ENCODE measurements around the gene CNTNAP1. TPM values are rescaled to one million over a fixed set of nuclear protein-coding genes. Genes with fewer than 3 reads are reported as not detected.

Gene CNTNAP1
- total RNA-seq, 1 experiment from 2014 or later = 4.6 TPM

GRCh38 chr17:42670789-42671657 is 11.3 kb upstream of the CNTNAP1 start:
- intact Hi-C loops (cut with micrococcal nuclease) = no loop called here
- Histone ChIP-seq H3K9ac (ENCODE audit: low read length) (no peak overlapping the region), H3K4me1 (ENCODE audit: insufficient read depth, low read length) (peaks cover 25% of the 10 kb centered on the region)

GRCh38 chr17:42672038-42672437 is 10.3 kb upstream of the CNTNAP1 start:
- Histone ChIP-seq H4K20me1 (ENCODE audit: low read length) (0 out of 2 replicates have a peak, but pooled peaks cover 4% of the 10 kb centered on the region), H3K4me1 (ENCODE audit: insufficient read depth, low read length) (peaks cover 21% of the 10 kb centered on the region), H3K27ac (ENCODE audit: low read length) (no peak overlapping the region), H3K27me3 (ENCODE audit: low read length) (no peaks in the 10 kb centered on the region), H3F3A (ENCODE audit: low read length, unreplicated experiment) (no peaks in the 10 kb centered on the region), H3K4me3 (ENCODE audit: low read length) (no peak overlapping the region), H3K36me3 (ENCODE audit: low read depth, low read length) (no peaks in the 10 kb centered on the region), H3K9me2 (replicated peaks; ENCODE audit: low read length) (no peaks in the 10 kb centered on the region), H3K4me2 (ENCODE audit: low read length) (no peak overlapping the region), H2AFZ (ENCODE audit: low read length) (no peak overlapping the region), H3K9ac (ENCODE audit: low read length) (no peak overlapping the region), H3K79me2 (ENCODE audit: low read length) (peaks cover 26% of the 10 kb centered on the region), H3K9me3 (ENCODE audit: low read length) (no peaks in the 10 kb centered on the region)
- no peak for ATAC-seq
- no peak for TF ChIP-seq EZH2phosphoT487 (IDR thresholded peaks at IDR 0.05; ENCODE audit: borderline replicate concordance, low read length)
- CTCF ChIA-PET = interaction anchor here (1.0 kb wide), 1 partner anchor 93 kb away, joined by 3 read pairs; no protein-coding TSS in a partner anchor
- POLR2A ChIA-PET (ENCODE audit: unreplicated experiment) = no interaction called here
- BruUV-seq (replicated peaks) = no TSS peak
- intact Hi-C loops (cut with micrococcal nuclease) = no loop called here
- no peak for DNase-seq

More at GRCh38 chr17:42670789-42671657, 11.3 kb upstream of the CNTNAP1 start:
- Histone ChIP-seq H3K4me3 (ENCODE audit: low read length) (no peak overlapping the region), H3K79me2 (ENCODE audit: low read length) (peaks cover 19% of the 10 kb centered on the region), H3K4me2 (ENCODE audit: low read length) (no peak overlapping the region), H3K9me3 (ENCODE audit: low read length) (no peaks in the 10 kb centered on the region), H3K27me3 (ENCODE audit: low read length) (no peaks in the 10 kb centered on the region), H3K9me2 (replicated peaks; ENCODE audit: low read length) (no peaks in the 10 kb centered on the region), H3K27ac (ENCODE audit: low read length) (no peak overlapping the region), H3F3A (ENCODE audit: low read length, unreplicated experiment) (no peaks in the 10 kb centered on the region), H4K20me1 (ENCODE audit: low read length) (0 out of 2 replicates have a peak, but pooled peaks cover 4% of the 10 kb centered on the region), H3K36me3 (ENCODE audit: low read depth, low read length) (no peaks in the 10 kb centered on the region), H2AFZ (ENCODE audit: low read length) (no peak overlapping the region)
- CTCF ChIA-PET = no interaction called here
- DNase-seq = no peak
- POLR2A ChIA-PET (ENCODE audit: unreplicated experiment) = no interaction called here
- TF ChIP-seq CTCF (conservative IDR thresholded peaks at IDR 0.05; ENCODE audit: low read depth, low read length) (no peak), EZH2phosphoT487 (IDR thresholded peaks at IDR 0.05; ENCODE audit: borderline replicate concordance, low read length) (no peak), EZH2 (IDR thresholded peaks at IDR 0.05; ENCODE audit: low read length, unreplicated experiment) (no peak)
- no peak for ATAC-seq
- no TSS peak for BruUV-seq (replicated peaks)

GRCh38 chr17:42673266-42673884 is 9.0 kb upstream of the CNTNAP1 start:
- Histone ChIP-seq H3K4me3 (ENCODE audit: low read length) (no peak overlapping the region), H3K4me2 (ENCODE audit: low read length) (no peak overlapping the region), H4K20me1 (ENCODE audit: low read length) (0 out of 2 replicates have a peak, but pooled peaks cover 4% of the 10 kb centered on the region), H3K9ac (ENCODE audit: low read length) (no peak overlapping the region), H2AFZ (ENCODE audit: low read length) (no peak overlapping the region), H3F3A (ENCODE audit: low read length, unreplicated experiment) (peaks cover 1% of the 10 kb centered on the region), H3K9me2 (replicated peaks; ENCODE audit: low read length) (no peaks in the 10 kb centered on the region), H3K4me1 (ENCODE audit: insufficient read depth, low read length) (peaks cover 16% of the 10 kb centered on the region), H3K36me3 (ENCODE audit: low read depth, low read length) (no peaks in the 10 kb centered on the region), H3K27me3 (ENCODE audit: low read length) (no peaks in the 10 kb centered on the region), H3K9me3 (ENCODE audit: low read length) (no peaks in the 10 kb centered on the region), H3K79me2 (ENCODE audit: low read length) (peaks cover 26% of the 10 kb centered on the region), H3K27ac (ENCODE audit: low read length) (no peak overlapping the region)
- intact Hi-C loops (cut with micrococcal nuclease) = no loop called here
- ATAC-seq (no peak), DNase-seq (no peak)
- CTCF ChIA-PET = interaction anchor here (1.0 to 1.4 kb wide), 2 partner anchors 64 to 95 kb away, joined by 3 to 4 read pairs; partner anchors contain the start of genes RETREG3 and TUBG1
- POLR2A ChIA-PET (ENCODE audit: unreplicated experiment) = no interaction called here
- TF ChIP-seq EZH2 (IDR thresholded peaks at IDR 0.05; ENCODE audit: low read length, unreplicated experiment) (no peak), EZH2phosphoT487 (IDR thresholded peaks at IDR 0.05; ENCODE audit: borderline replicate concordance, low read length) (no peak)
- no TSS peak for BruUV-seq (replicated peaks)

All from PC-3 (cell line).